ENCODE results near the gene C1orf198. TPM values are rescaled to one million over a fixed set of nuclear protein-coding genes. Genes with fewer than 3 reads are reported as not detected.

C1orf198 gene
- total RNA-seq, 1 experiment from 2014 or later = 22.9 TPM

DNA sequence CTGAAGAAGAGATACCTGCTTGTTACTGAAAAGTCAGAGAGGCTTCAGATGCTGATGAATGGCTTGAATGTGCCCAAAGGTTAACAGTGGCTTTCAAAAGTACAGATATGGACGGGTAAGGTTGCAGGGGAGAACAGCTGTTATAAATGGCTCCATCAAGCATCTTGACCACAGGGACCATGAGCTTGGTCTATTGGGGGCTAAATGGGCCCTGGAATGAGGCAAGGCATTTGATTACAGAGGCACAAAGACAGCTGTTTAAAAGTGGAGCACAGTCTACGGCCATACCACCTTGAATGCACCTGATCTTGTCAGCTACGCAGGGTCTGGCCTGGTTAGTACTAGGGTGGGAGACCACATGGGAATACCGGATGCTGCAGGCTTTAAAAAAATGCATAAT lies 48.3 kb downstream of the C1orf198 start (continued):
- no peak for TF ChIP-seq SP1 (IDR thresholded peaks at IDR 0.05; ENCODE audit: low read depth)
- no peak for TF ChIP-seq REST (IDR thresholded peaks at IDR 0.05; ENCODE audit: low read depth)

DNA sequence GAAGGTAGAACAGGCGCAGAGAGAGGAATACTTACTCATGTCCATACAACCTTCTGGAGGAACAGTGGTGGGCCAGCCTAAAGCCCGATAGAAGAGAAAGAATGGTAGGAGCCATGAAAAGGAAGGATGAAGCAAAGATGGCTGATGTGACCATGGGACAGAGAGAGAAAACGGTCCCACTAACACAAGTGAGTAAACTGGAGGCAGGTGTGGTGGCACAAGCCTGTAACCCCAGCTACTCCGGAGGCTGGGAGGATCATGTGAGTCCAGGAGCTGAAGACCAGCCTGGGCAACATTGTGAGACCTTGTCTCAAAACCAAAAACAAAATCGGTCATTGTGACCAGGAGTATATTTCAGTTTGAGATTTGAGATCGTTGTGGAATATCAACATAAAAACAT lies 49.4 kb downstream of the C1orf198 start:
- ChIA-PET POLR2A (no interaction called here), RAD21 (ENCODE audit: low non-redundant PET in 1 of 2, low total read pairs in 2 of 2, uncharacterized antibody in 2 of 2, unreplicated experiment in 2 of 2) (no interaction called here), CTCF (no interaction called here)
- H3K4me3 ChIP-seq (replicated peaks in 1 of 2; ENCODE audit: low read depth in 1 of 2, low read length in 2 of 2) = no peak overlapping the region
- H3K36me3 ChIP-seq (ENCODE audit: control insufficient read depth in 1 of 2, insufficient read depth in 2 of 2, low read length in 2 of 2) = no peaks in the 10 kb centered on the region
- H2AFZ ChIP-seq (ENCODE audit: low read depth, low read length, poor library complexity, severe bottlenecking) = no peak overlapping the region
- H3K4me2 ChIP-seq (ENCODE audit: low read length) = no peak overlapping the region
- TF ChIP-seq POLR2A (IDR thresholded peaks at IDR 0.05; ENCODE audit: borderline replicate concordance, extremely low read depth, insufficient read depth, insufficient read length) = no peak
- TF ChIP-seq EZH2phosphoT487 (IDR thresholded peaks at IDR 0.05; ENCODE audit: borderline replicate concordance) = no peak
- TF ChIP-seq REST (IDR thresholded peaks at IDR 0.05; ENCODE audit: low read depth) = no peak
- no peak for TF ChIP-seq RAD21 (IDR thresholded peaks at IDR 0.05; ENCODE audit: low read depth)
- TF ChIP-seq POLR2AphosphoS5 (IDR thresholded peaks at IDR 0.05; ENCODE audit: low read depth, low read length) = no peak
- no peak for TF ChIP-seq SP1 (IDR thresholded peaks at IDR 0.05; ENCODE audit: low read depth)
- no peak for TF ChIP-seq JUND (IDR thresholded peaks at IDR 0.05)
- TF ChIP-seq EGR1 (IDR thresholded peaks at IDR 0.05; ENCODE audit: low read depth) = no peak
- no peaks in the 10 kb centered on the region for H3K79me2 ChIP-seq (ENCODE audit: insufficient read depth, low read length)
- H3K4me1 ChIP-seq (ENCODE audit: control insufficient read depth in 1 of 2, insufficient read depth in 2 of 2, low read length in 2 of 2) = peaks cover 1 to 3% of the 10 kb centered on the region in 2 experiments; a peak in 3 of 4 replicates
- no peak for ATAC-seq
- DNase-seq (ENCODE audit: low read depth, low spot score) = no peak
- no peaks in the 10 kb centered on the region for H3K9me3 ChIP-seq (ENCODE audit: control insufficient read depth in 1 of 2, insufficient read depth in 1 of 2, low read depth in 1 of 2, low read length in 2 of 2)
- no peaks in the 10 kb centered on the region for H3K9me2 ChIP-seq (ENCODE audit: insufficient read depth)
- no TSS peak for BruUV-seq (replicated peaks)
- intact Hi-C loops (cut with micrococcal nuclease) = no loop called here
- H3K27ac ChIP-seq (ENCODE audit: low read depth, low read length) = no peak overlapping the region
- no peaks in the 10 kb centered on the region for H3K27me3 ChIP-seq (ENCODE audit: insufficient read depth, low read length)
- no peaks in the 10 kb centered on the region for H4K20me1 ChIP-seq (ENCODE audit: insufficient read depth)
- H3K9ac ChIP-seq (ENCODE audit: low read length) = no peak overlapping the region

All from HCT116 (cell line).